ENCODE results near the gene DEFB116. TPM values are rescaled to one million over a fixed set of nuclear protein-coding genes. Genes with fewer than 3 reads are reported as not detected.

Gene DEFB116
- total RNA-seq, 4 donors from 2014 or later = not detected

DNA sequence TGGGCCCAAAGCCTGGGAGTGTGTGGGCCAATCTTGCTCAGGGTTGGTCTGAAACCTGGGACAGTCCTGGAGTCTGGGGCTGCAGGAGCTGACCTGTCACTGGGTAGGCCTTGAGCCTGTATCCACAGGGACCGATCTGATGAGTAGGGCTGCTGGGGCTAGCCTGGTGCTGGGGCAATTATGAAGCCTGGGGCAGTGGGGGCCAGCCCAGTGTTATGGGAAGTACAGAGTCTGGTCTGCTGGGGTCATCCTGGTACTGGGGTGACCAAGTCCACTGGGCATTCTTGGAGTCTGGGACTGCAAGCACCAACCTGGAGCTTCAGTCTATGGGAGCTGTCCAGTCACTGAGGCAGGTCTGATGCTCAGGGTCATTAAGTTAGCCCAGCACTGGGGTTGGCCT is 30.2 kb downstream of the DEFB116 start:
- peaks cover 0 to 33% (median 0%) of the 10 kb centered on the region in 4 donors for H3K9me3 ChIP-seq
- 86 to 89% methylated on average over 1 of the region's 1 CpG for WGBS, 2 donors
- no peak for DNase-seq (ENCODE audit: low spot score in 2 of 2)
- no peaks in the 10 kb centered on the region for H3K27me3 ChIP-seq
- no peaks in the 10 kb centered on the region for H3K4me1 ChIP-seq
- no peak overlapping the region for H3K27ac ChIP-seq
- H3K4me3 ChIP-seq = no peak overlapping the region
- no peaks in the 10 kb centered on the region for H3K36me3 ChIP-seq
- TF ChIP-seq POLR2A (IDR thresholded peaks at IDR 0.05) (no peak), EP300 (IDR thresholded peaks at IDR 0.05) (no peak), CTCF (IDR thresholded peaks at IDR 0.05) (no peak)

- H3K27me3 ChIP-seq = no peaks in the 10 kb centered on the region
- 81 to 84% methylated on average over 18 to 20 of the region's 20 CpGs for WGBS, 2 donors
- no peak for DNase-seq (ENCODE audit: low spot score in 2 of 2)
- no peak overlapping the region for H3K27ac ChIP-seq
- peaks cover 0 to 66% (median 8%) of the 10 kb centered on the region in 4 donors for H3K9me3 ChIP-seq
- no peak overlapping the region for H3K4me3 ChIP-seq
- TF ChIP-seq POLR2A (IDR thresholded peaks at IDR 0.05) = no peak
- TF ChIP-seq EP300 (IDR thresholded peaks at IDR 0.05) = no peak
- TF ChIP-seq CTCF (IDR thresholded peaks at IDR 0.05) = no peak
- H3K36me3 ChIP-seq = no peaks in the 10 kb centered on the region
- no peaks in the 10 kb centered on the region for H3K4me1 ChIP-seq
These were observed 33.9 kb downstream of the DEFB116 start for GRCh38 chr20:31274441-31274840.

GRCh38 chr20:31260326-31260932 is 48.0 kb downstream of the DEFB116 start:
- WGBS, 2 donors = 69 to 82% methylated on average over 6 of the region's 6 CpGs
- no peaks in the 10 kb centered on the region for H3K27me3 ChIP-seq
- no peak for DNase-seq (ENCODE audit: low spot score in 2 of 2)
- H3K9me3 ChIP-seq = peaks cover 0 to 15% (median 0%) of the 10 kb centered on the region in 4 donors
- no peak for TF ChIP-seq EP300 (IDR thresholded peaks at IDR 0.05)
- TF ChIP-seq CTCF (IDR thresholded peaks at IDR 0.05) = no peak
- TF ChIP-seq POLR2A (IDR thresholded peaks at IDR 0.05) = no peak
- no peak overlapping the region for H3K27ac ChIP-seq
- H3K36me3 ChIP-seq = no peaks in the 10 kb centered on the region
- H3K4me3 ChIP-seq = no peak overlapping the region
- H3K4me1 ChIP-seq = no peaks in the 10 kb centered on the region

GRCh38 chr20:31257364-31257763 is 51.0 kb downstream of the DEFB116 start, which contains the start of gene DEFB115:
Gene DEFB115 (plus strand): TSS chr20:31257664. CDS start chr20:31257664, 0 bp downstream.
- H3K36me3 ChIP-seq = no peaks in the 10 kb centered on the region
- 56 to 58% methylated on average over 2 of the region's 2 CpGs for WGBS, 2 donors
- TF ChIP-seq EP300 (IDR thresholded peaks at IDR 0.05) = no peak
- TF ChIP-seq POLR2A (IDR thresholded peaks at IDR 0.05) = no peak
- TF ChIP-seq CTCF (IDR thresholded peaks at IDR 0.05) = no peak
- H3K4me1 ChIP-seq = no peaks in the 10 kb centered on the region
- no peaks in the 10 kb centered on the region for H3K9me3 ChIP-seq
- no peak within 1 kb of the TSS for H3K4me3 ChIP-seq
- no peak for DNase-seq (ENCODE audit: low spot score in 2 of 2)
- no peaks in the 10 kb centered on the region for H3K27me3 ChIP-seq
- no peak within 1 kb of the TSS for H3K27ac ChIP-seq

GRCh38 chr20:31256959-31257358 is 51.4 kb downstream of the DEFB116 start:
- H3K36me3 ChIP-seq = no peaks in the 10 kb centered on the region
- no peaks in the 10 kb centered on the region for H3K27me3 ChIP-seq
- H3K27ac ChIP-seq = no peak overlapping the region
- H3K4me1 ChIP-seq = no peaks in the 10 kb centered on the region
- TF ChIP-seq EP300 (IDR thresholded peaks at IDR 0.05) (no peak), CTCF (IDR thresholded peaks at IDR 0.05) (no peak), POLR2A (IDR thresholded peaks at IDR 0.05) (no peak)
- no peaks in the 10 kb centered on the region for H3K9me3 ChIP-seq
- WGBS, 2 donors = 38 to 42% methylated on average over 3 of the region's 3 CpGs
- DNase-seq (ENCODE audit: low spot score in 2 of 2) = no peak
- no peak overlapping the region for H3K4me3 ChIP-seq

Small RNA genes lying within 50 kb of the gene (small RNA-seq; reads per million reads assigned to genes)
- not detected for gene RNA5SP480

Other genes starting within 250 kb of the DEFB116 start
- not detected for gene DEFB115, start 50.9 kb downstream of the DEFB116 start, total RNA-seq
- gene DEFB118, start 60.0 kb upstream of the DEFB116 start, total RNA-seq = not detected
- not detected for gene DEFB119, start 82.0 kb upstream of the DEFB116 start, total RNA-seq
- gene DEFB121, start 97.6 kb upstream of the DEFB116 start, total RNA-seq = not detected
- gene DEFB123, start 132.0 kb upstream of the DEFB116 start, total RNA-seq = not detected
- not detected for gene DEFB124, start 166.5 kb upstream of the DEFB116 start, total RNA-seq
- gene REM1, start 166.7 kb upstream of the DEFB116 start, total RNA-seq = 10 to 100 TPM in 1 of 4 donors, 1 to 10 TPM in 3; 4.4 to 12.0 (median 5.5) TPM
- 10 to 100 TPM; 54.8 to 86.7 (median 75.8) TPM for gene HM13, start 205.9 kb upstream of the DEFB116 start, total RNA-seq

Data from tibial nerve (tissue), 4 donors.